ENCODE measurements around the gene DUOXA1.

The DUOXA1 gene

GRCh38 chr15:45093013-45093412 lies 36.7 kb downstream of the DUOXA1 start:
- ATAC-seq (ENCODE audit: insufficient read depth, low read depth), result no peak

GRCh38 chr15:45091576-45091975 lies 38.1 kb downstream of the DUOXA1 start:
- no peaks in the 10 kb centered on the region for H4K20me1 ChIP-seq (ENCODE audit: insufficient read depth, low read length)
- H3K9ac ChIP-seq (ENCODE audit: low read depth, low read length), result no peak overlapping the region
- no peaks in the 10 kb centered on the region for H3K79me2 ChIP-seq (ENCODE audit: insufficient read depth, low read length)
- no peak overlapping the region for H2AFZ ChIP-seq (ENCODE audit: low read depth, low read length)
- DNase-seq, result no peak
- no peaks in the 10 kb centered on the region for H3K4me1 ChIP-seq (ENCODE audit: insufficient read depth, low read length)
- no peak overlapping the region for H3K27ac ChIP-seq (ENCODE audit: low read length)
- H3K4me2 ChIP-seq (ENCODE audit: insufficient read depth, low read length), result no peak overlapping the region
- no peak for ATAC-seq (ENCODE audit: insufficient read depth, low read depth)
- peaks cover 12% of the 10 kb centered on the region for H3K27me3 ChIP-seq (ENCODE audit: insufficient read depth, low read length, poor library complexity)
- no peak overlapping the region for H3K4me3 ChIP-seq (ENCODE audit: low read depth in 1 of 2, low read length in 2 of 2)
- H3K36me3 ChIP-seq (ENCODE audit: insufficient read depth, low read length), result no peaks in the 10 kb centered on the region
- TF ChIP-seq CTCF (IDR thresholded peaks at IDR 0.05; ENCODE audit: borderline replicate concordance, extremely low read depth, low read length, poor library complexity, severe bottlenecking) (no peak), EZH2 (IDR thresholded peaks at IDR 0.05; ENCODE audit: borderline replicate concordance, low read depth, low read length, severe bottlenecking) (no peak)
- H3K9me3 ChIP-seq (ENCODE audit: insufficient read depth, low read length, severe bottlenecking), result no peaks in the 10 kb centered on the region

More at GRCh38 chr15:45093013-45093412, 36.7 kb downstream of the DUOXA1 start:
- Histone ChIP-seq H3K27ac (ENCODE audit: low read length) (no peak overlapping the region), H3K79me2 (ENCODE audit: insufficient read depth, low read length) (no peaks in the 10 kb centered on the region), H4K20me1 (ENCODE audit: insufficient read depth, low read length) (no peaks in the 10 kb centered on the region), H2AFZ (ENCODE audit: low read depth, low read length) (no peak overlapping the region), H3K9me3 (ENCODE audit: insufficient read depth, low read length, severe bottlenecking) (no peaks in the 10 kb centered on the region), H3K36me3 (ENCODE audit: insufficient read depth, low read length) (no peaks in the 10 kb centered on the region), H3K4me2 (ENCODE audit: insufficient read depth, low read length) (no peak overlapping the region), H3K4me3 (ENCODE audit: low read depth in 1 of 2, low read length in 2 of 2) (no peak overlapping the region), H3K27me3 (ENCODE audit: insufficient read depth, low read length, poor library complexity) (peaks cover 12% of the 10 kb centered on the region), H3K9ac (ENCODE audit: low read depth, low read length) (no peak overlapping the region), H3K4me1 (ENCODE audit: insufficient read depth, low read length) (no peaks in the 10 kb centered on the region)
- TF ChIP-seq CTCF (IDR thresholded peaks at IDR 0.05; ENCODE audit: borderline replicate concordance, extremely low read depth, low read length, poor library complexity, severe bottlenecking) (no peak), EZH2 (IDR thresholded peaks at IDR 0.05; ENCODE audit: borderline replicate concordance, low read depth, low read length, severe bottlenecking) (no peak)
- DNase-seq, result no peak

- peaks cover 12% of the 10 kb centered on the region for H3K27me3 ChIP-seq (ENCODE audit: insufficient read depth, low read length, poor library complexity)
- no peak overlapping the region for H3K9ac ChIP-seq (ENCODE audit: low read depth, low read length)
- H4K20me1 ChIP-seq (ENCODE audit: insufficient read depth, low read length), result no peaks in the 10 kb centered on the region
- H2AFZ ChIP-seq (ENCODE audit: low read depth, low read length), result no peak overlapping the region
- H3K79me2 ChIP-seq (ENCODE audit: insufficient read depth, low read length), result no peaks in the 10 kb centered on the region
- no peak overlapping the region for H3K4me2 ChIP-seq (ENCODE audit: insufficient read depth, low read length)
- H3K9me3 ChIP-seq (ENCODE audit: insufficient read depth, low read length, severe bottlenecking), result no peaks in the 10 kb centered on the region
- no peaks in the 10 kb centered on the region for H3K36me3 ChIP-seq (ENCODE audit: insufficient read depth, low read length)
- no peak for DNase-seq
- ATAC-seq (ENCODE audit: insufficient read depth, low read depth), result no peak
- H3K4me3 ChIP-seq (ENCODE audit: low read depth in 1 of 2, low read length in 2 of 2), result no peak overlapping the region
- no peak overlapping the region for H3K27ac ChIP-seq (ENCODE audit: low read length)
- no peaks in the 10 kb centered on the region for H3K4me1 ChIP-seq (ENCODE audit: insufficient read depth, low read length)
- TF ChIP-seq EZH2 (IDR thresholded peaks at IDR 0.05; ENCODE audit: borderline replicate concordance, low read depth, low read length, severe bottlenecking), result no peak
- TF ChIP-seq CTCF (IDR thresholded peaks at IDR 0.05; ENCODE audit: borderline replicate concordance, extremely low read depth, low read length, poor library complexity, severe bottlenecking), result no peak
Observed at GRCh38 chr15:45091161-45091560, 38.5 kb downstream of the DUOXA1 start.

Data from DND-41 (cell line).